Spleen (tissue), 11 donors: ENCODE measurements around the gene BRD1. TPM values are rescaled to one million over a fixed set of nuclear protein-coding genes. Genes with fewer than 3 reads are reported as not detected.

Experiments
- DNase-seq: peaks from one replicate; pipeline ENCODE4 v3.0.0-alpha.2; 2020
- H3K27ac ChIP-seq, 8 donors: fragments of 200-600 bp; sonication (generic) in 7 of 8; 1 replicate in 4 of 8; 2 replicates in 4 of 8; pipeline versions ENCODE4 v1.5.0 to v1.8.0; 2016 to 2021; ENCODE audit warnings: inconsistent platforms in 4 of 8, mild to moderate bottlenecking in 4 of 8, moderate library complexity in 1 of 8
- H3K27me3 ChIP-seq, 7 donors: fragments of 200-600 bp; sonication (generic) in 6 of 7; replicated peaks in 1 of 7; 1 replicate in 4 of 7; 2 replicates in 3 of 7; pipeline versions ENCODE4 v1.5.0 to v1.8.0; 2016 to 2021; ENCODE audit warnings: inconsistent platforms in 3 of 7, mild to moderate bottlenecking in 1 of 7
- H3K36me3 ChIP-seq, 6 donors: fragments of 200-600 bp; sonication (generic) in 5 of 6; 1 replicate in 4 of 6; 2 replicates in 2 of 6; pipeline versions ENCODE4 v1.5.0 to v1.8.0; 2016 to 2021; ENCODE audit warnings: inconsistent platforms in 2 of 6
- H3K4me1 ChIP-seq, 6 donors: fragments of 200-600 bp; sonication (generic) in 5 of 6; 1 replicate in 3 of 6; 2 replicates in 3 of 6; pipeline versions ENCODE4 v1.5.0 to v1.8.0; 2016 to 2021; ENCODE audit warnings: inconsistent platforms in 3 of 6
- H3K4me3 ChIP-seq, 8 donors: fragments of 200-600 bp; sonication (generic) in 7 of 8; 1 replicate in 4 of 8; 2 replicates in 4 of 8; pipeline versions ENCODE4 v1.5.0 to v1.8.0; 2016 to 2021; ENCODE audit warnings: inconsistent platforms in 4 of 8, mild to moderate bottlenecking in 4 of 8, moderate library complexity in 2 of 8
- H3K9me3 ChIP-seq, 8 donors: fragments of 200-600 bp; sonication (generic) in 7 of 8; 1 replicate in 4 of 8; 2 replicates in 4 of 8; pipeline versions ENCODE4 v1.5.0 to v1.8.0; 2016 to 2021; ENCODE audit warnings: inconsistent platforms in 4 of 8
- CTCF ChIP-seq, 11 experiments: fragments of 200-600 bp in 7 of 11; fragments of 450-650 bp in 4 of 11; sonication (generic) in 4 of 11; IDR thresholded peaks in 8 of 11; conservative IDR thresholded peaks in 3 of 11; 1 replicate in 7 of 11; 2 replicates in 4 of 11; pipeline versions ENCODE4 v1.4.0 to v1.8.0; 2016 to 2021; ENCODE audit warnings: antibody characterized with exemption in 11 of 11, inconsistent platforms in 4 of 11, mild to moderate bottlenecking in 1 of 11
- POLR2A ChIP-seq, 3 donors: fragments of 450-650 bp; IDR thresholded peaks; one replicate each; pipeline ENCODE4 v1.5.1; 2017; ENCODE audit warnings: antibody characterized with exemption in 3 of 3, mild to moderate bottlenecking in 1 of 3
- POLR2AphosphoS5 ChIP-seq, 3 donors: sonication (generic); formaldehyde crosslinking; IDR thresholded peaks; one replicate each; pipeline ENCODE4 v1.5.1; 2017; ENCODE audit warnings: antibody characterized with exemption in 3 of 3
- WGBS, 5 donors: extraction: QIAGEN DNeasy Blood & Tissue Kit in 3 of 5; methylation state at CpG; one replicate each; pipeline versions ENCODE4 v1.1.5 to v1.1.7; 2013 to 2018; 5-methylcytosine and 5-hydroxymethylcytosine counted together
- intact Hi-C: fragments of 100-400 bp; cut with DNase I; formaldehyde crosslinking; loops from one replicate; pipeline ENCODE4 v1.15.0; 2023; ENCODE audit warnings: low total_unique reads
- polyA plus RNA-seq, 3 donors: library from polyadenylated mRNA; stranded (reverse); fragments of 200-250 nt; gene quantifications; one replicate each; pipeline ENCODE4 v1.2.1, GENCODE V29; 2013
- total RNA-seq, 7 donors: library from RNA; depleted of rRNA in 3 of 7; stranded (reverse); fragments of >200 nt in 3 of 7; fragmentation: NEBNext Ultra II Directional in 4 of 7; extraction: Animal tissue kit (Norgen Biotek cat#: 25700) in 4 of 7; gene quantifications; one replicate each; pipeline versions ENCODE4 v1.1.0 to v1.2.1, GENCODE V29; 2016 to 2021
- donor health status: healthy with polysubstance abuse.
- donor health status: DM: no; HTN: no; CAD: no; lungs with moderate emphysema.
- donor health status: DM: no; HTN: no; CAD: no.
- donor health status: Bipolar disorder and iron deficiency.
- donor health status: healthy.
- donor health status: DM: no; HTN: no; CAD: no.
- donor health status: DM: yes; HTN: yes; CAD: no.

Gene BRD1
- total and polyA plus RNA-seq, 10 donors: 14.2 to 59.6 (median 37.4) TPM

- intact Hi-C loops: no loop called here
- peaks cover 0 to 90% (median 44%) of the 10 kb centered on the region in 6 donors for H3K36me3 ChIP-seq
- no peaks in the 10 kb centered on the region for H3K27me3 ChIP-seq
- H3K9me3 ChIP-seq: no peaks in the 10 kb centered on the region
- H3K27ac ChIP-seq: peak overlapping the region in 1 of 8 donors; percentile 4
- WGBS, 5 donors: 85 to 94% (median 90%) methylated on average over 35 of the region's 35 CpGs
- DNase-seq: no peak
- H3K4me3 ChIP-seq: no peak overlapping the region
- H3K4me1 ChIP-seq: peaks cover 38 to 90% (median 72%) of the 10 kb centered on the region in 6 donors
- TF ChIP-seq POLR2AphosphoS5 (IDR thresholded peaks at IDR 0.05) (no peak), CTCF (IDR thresholded peaks at IDR 0.05 in 8 of 11, conservative IDR thresholded peaks at IDR 0.05 in 3 of 11) (no peak), POLR2A (IDR thresholded peaks at IDR 0.05) (no peak)
These were observed 40.5 kb downstream of the BRD1 start for GRCh38 chr22:49786976-49787706.

- intact Hi-C loops: no loop called here
- no peaks in the 10 kb centered on the region for H3K9me3 ChIP-seq
- H3K27me3 ChIP-seq: no peaks in the 10 kb centered on the region
- 67 to 81% (median 74%) methylated on average over 18 to 19 of the region's 19 CpGs for WGBS, 5 donors
- peak overlapping the region in 3 of 8 donors; percentile 13 to 46 (median 14) for H3K27ac ChIP-seq
- DNase-seq: no peak
- H3K4me1 ChIP-seq: peaks cover 33 to 92% (median 73%) of the 10 kb centered on the region in 6 donors
- H3K36me3 ChIP-seq: peaks cover 0 to 90% (median 46%) of the 10 kb centered on the region in 6 donors
- H3K4me3 ChIP-seq: no peak overlapping the region
- TF ChIP-seq POLR2A (IDR thresholded peaks at IDR 0.05): no peak
- no peak for TF ChIP-seq CTCF (IDR thresholded peaks at IDR 0.05 in 8 of 11, conservative IDR thresholded peaks at IDR 0.05 in 3 of 11)
- no peak for TF ChIP-seq POLR2AphosphoS5 (IDR thresholded peaks at IDR 0.05)
These were observed 41.7 kb downstream of the BRD1 start for GRCh38 chr22:49785841-49786471.

- H3K9me3 ChIP-seq: no peaks in the 10 kb centered on the region
- H3K27ac ChIP-seq: peak overlapping the region in 5 of 8 donors; percentile 38 to 50 (median 47)
- no peak overlapping the region for H3K4me3 ChIP-seq
- intact Hi-C loops: no loop called here
- H3K36me3 ChIP-seq: peaks cover 0 to 90% (median 47%) of the 10 kb centered on the region in 6 donors
- H3K27me3 ChIP-seq: no peaks in the 10 kb centered on the region
- WGBS, 5 donors: 82 to 87% (median 85%) methylated on average over 22 to 27 of the region's 27 CpGs
- peaks cover 32 to 92% (median 69%) of the 10 kb centered on the region in 6 donors for H3K4me1 ChIP-seq
- TF ChIP-seq POLR2AphosphoS5 (IDR thresholded peaks at IDR 0.05) (no peak), CTCF (IDR thresholded peaks at IDR 0.05 in 8 of 11, conservative IDR thresholded peaks at IDR 0.05 in 3 of 11) (no peak), POLR2A (IDR thresholded peaks at IDR 0.05) (no peak)
- DNase-seq: peak; percentile 64
These were observed 42.6 kb downstream of the BRD1 start for GRCh38 chr22:49785046-49785521.

- Histone ChIP-seq H3K9me3 (no peaks in the 10 kb centered on the region), H3K4me3 (no peak overlapping the region), H3K27me3 (no peaks in the 10 kb centered on the region), H3K27ac (peak overlapping the region in 5 of 8 donors; percentile 38 to 50 (median 47)), H3K4me1 (peaks cover 32 to 92% (median 66%) of the 10 kb centered on the region in 6 donors), H3K36me3 (peaks cover 0 to 90% (median 47%) of the 10 kb centered on the region in 6 donors)
- TF ChIP-seq POLR2AphosphoS5 (IDR thresholded peaks at IDR 0.05) (no peak), CTCF (IDR thresholded peaks at IDR 0.05 in 8 of 11, conservative IDR thresholded peaks at IDR 0.05 in 3 of 11) (no peak), POLR2A (IDR thresholded peaks at IDR 0.05) (no peak)
- no peak for DNase-seq
- WGBS, 5 donors: 72 to 95% (median 85%) methylated on average over 14 to 15 of the region's 15 CpGs
- intact Hi-C loops: no loop called here
These were observed 43.1 kb downstream of the BRD1 start for GRCh38 chr22:49784630-49784971.
